Mucosa of descending colon (tissue), 3 donors: ENCODE data around the gene THADA. TPM values are rescaled to one million over a fixed set of nuclear protein-coding genes. Genes with fewer than 3 reads are reported as not detected.

ENCODE experiments used
- ATAC-seq: fragments of 200-7000 bp; cut with Tn5 transposase; one replicate; pipeline ENCODE4 v1.9.1; 2020; ENCODE audit warnings: mild to moderate bottlenecking, moderate library complexity
- DNase-seq, 3 donors: peaks; one replicate each; pipeline ENCODE4 v3.0.0-alpha.2; 2020
- H3K36me3 ChIP-seq: fragments of 200-600 bp; one replicate; pipeline ENCODE4 v1.8.0; 2021; ENCODE audit warnings: low read depth, mild to moderate bottlenecking
- H3K4me1 ChIP-seq: fragments of 200-600 bp; one replicate; pipeline ENCODE4 v1.8.0; 2021; ENCODE audit warnings: low read depth, mild to moderate bottlenecking
- H3K4me3 ChIP-seq: fragments of 200-600 bp; one replicate; pipeline ENCODE4 v1.8.0; 2021; ENCODE audit warnings: mild to moderate bottlenecking
- H3K9me3 ChIP-seq: fragments of 200-600 bp; one replicate; pipeline ENCODE4 v1.8.0; 2021; ENCODE audit warnings: mild to moderate bottlenecking
- CTCF ChIP-seq: fragments of 200-600 bp; IDR thresholded peaks from one replicate; pipeline ENCODE4 v1.8.0; 2022; ENCODE audit warnings: antibody characterized with exemption, mild to moderate bottlenecking
- intact Hi-C, 2 donors: fragments of 100-400 bp; cut with DNase I in 1 of 2; cut with micrococcal nuclease in 1 of 2; formaldehyde crosslinking; loops; one replicate each; pipeline versions ENCODE4 v1.11.0 to v1.11.1; 2022; cut with DNase I, micrococcal nuclease
- total RNA-seq, 3 donors: library from RNA; stranded (reverse); fragmentation: NEBNext Ultra II Directional in 2 of 3; extraction: Animal tissue kit (Norgen Biotek cat#: 25700) in 2 of 3; gene quantifications; one replicate each; pipeline versions ENCODE4 v1.2.1 to v1.2.4, GENCODE V29; 2021 to 2023
- donor health status: DM: no; HTN: no; CAD: no; lungs with moderate emphysema.
- donor health status: DM: no; HTN: no; CAD: no.
- donor health status: DM: no; HTN: yes; CAD: no.

The THADA gene
- total RNA-seq, 3 donors from 2014 or later = 20.1 to 26.7 (median 25.3) TPM

- no peak for TF ChIP-seq CTCF
- H3K4me1 ChIP-seq = peaks cover 5% of the 10 kb centered on the region
- DNase-seq (no peak), ATAC-seq (no peak)
- H3K4me3 ChIP-seq = no peak overlapping the region
- H3K36me3 ChIP-seq = no peaks in the 10 kb centered on the region
- intact Hi-C loops = no loop called here
- no peaks in the 10 kb centered on the region for H3K9me3 ChIP-seq
Observed at GRCh38 chr2:43328832-43329231, 267.0 kb downstream of the THADA start.

- Histone ChIP-seq H3K36me3 (no peaks in the 10 kb centered on the region), H3K4me3 (no peak overlapping the region), H3K4me1 (peaks cover 5% of the 10 kb centered on the region), H3K9me3 (no peaks in the 10 kb centered on the region)
- TF ChIP-seq CTCF = no peak
- no peak for ATAC-seq
- no peak for DNase-seq
- intact Hi-C loops = no loop called here
Observed at GRCh38 chr2:43328133-43328532, 267.7 kb downstream of the THADA start.

GRCh38 chr2:43327119-43327518, 268.7 kb downstream of the THADA start:
- intact Hi-C loops = no loop called here
- Histone ChIP-seq H3K9me3 (no peaks in the 10 kb centered on the region), H3K36me3 (no peaks in the 10 kb centered on the region), H3K4me3 (no peak overlapping the region), H3K4me1 (peaks cover 5% of the 10 kb centered on the region)
- ATAC-seq (no peak), DNase-seq (no peak)
- no peak for TF ChIP-seq CTCF

GRCh38 chr2:43326101-43326825, 269.6 kb downstream of the THADA start:
- no peaks in the 10 kb centered on the region for H3K36me3 ChIP-seq
- H3K9me3 ChIP-seq = no peaks in the 10 kb centered on the region
- intact Hi-C loops = no loop called here
- TF ChIP-seq CTCF = no peak
- ATAC-seq = no peak
- no peak for DNase-seq
- no peak overlapping the region for H3K4me3 ChIP-seq
- H3K4me1 ChIP-seq = peaks cover 3% of the 10 kb centered on the region

- H3K36me3 ChIP-seq = no peaks in the 10 kb centered on the region
Observed at GRCh38 chr2:43325107-43325811, 270.6 kb downstream of the THADA start.

More at GRCh38 chr2:43325107-43325811, 270.6 kb downstream of the THADA start:
- no peaks in the 10 kb centered on the region for H3K4me1 ChIP-seq
- TF ChIP-seq CTCF = no peak
- no peak overlapping the region for H3K4me3 ChIP-seq
- DNase-seq (no peak), ATAC-seq (no peak)
- no peaks in the 10 kb centered on the region for H3K9me3 ChIP-seq
- intact Hi-C loops = no loop called here
